Measurements from ENCODE around the gene ANO10.

The ANO10 gene

GRCh38 chr3:43413676-43414368 lies 208.0 kb downstream of the ANO10 start:
- no peak overlapping the region for H3K4me3 ChIP-seq (ENCODE audit: low read depth, low read length)
- no peak for DNase-seq (ENCODE audit: low read depth)
- no peak for TF ChIP-seq CTCF (IDR thresholded peaks at IDR 0.05; ENCODE audit: insufficient read depth, low read depth, low read length, missing control alignments)

GRCh38 chr3:43411429-43411828 lies 210.4 kb downstream of the ANO10 start:
- DNase-seq (ENCODE audit: low read depth): no peak
- no peak overlapping the region for H3K4me3 ChIP-seq (ENCODE audit: low read depth, low read length)
- no peak for TF ChIP-seq CTCF (IDR thresholded peaks at IDR 0.05; ENCODE audit: insufficient read depth, low read depth, low read length, missing control alignments)

GRCh38 chr3:43410592-43410991 lies 211.2 kb downstream of the ANO10 start:
- no peak for DNase-seq (ENCODE audit: low read depth)
- TF ChIP-seq CTCF (IDR thresholded peaks at IDR 0.05; ENCODE audit: insufficient read depth, low read depth, low read length, missing control alignments): no peak

GRCh38 chr3:43409506-43409905 lies 212.3 kb downstream of the ANO10 start:
- no peak for TF ChIP-seq CTCF (IDR thresholded peaks at IDR 0.05; ENCODE audit: insufficient read depth, low read depth, low read length, missing control alignments)
- DNase-seq (ENCODE audit: low read depth): no peak
- no peak overlapping the region for H3K4me3 ChIP-seq (ENCODE audit: low read depth, low read length)

More at GRCh38 chr3:43410592-43410991, 211.2 kb downstream of the ANO10 start:
- no peak overlapping the region for H3K4me3 ChIP-seq (ENCODE audit: low read depth, low read length)

- H3K4me3 ChIP-seq (ENCODE audit: low read depth, low read length): no peak overlapping the region
- no peak for DNase-seq (ENCODE audit: low read depth)
- TF ChIP-seq CTCF (IDR thresholded peaks at IDR 0.05; ENCODE audit: insufficient read depth, low read depth, low read length, missing control alignments): no peak
Measured at GRCh38 chr3:43406643-43407023, 215.2 kb downstream of the ANO10 start.

- H3K4me3 ChIP-seq (ENCODE audit: low read depth, low read length): no peak overlapping the region
- TF ChIP-seq CTCF (IDR thresholded peaks at IDR 0.05; ENCODE audit: insufficient read depth, low read depth, low read length, missing control alignments): no peak
- no peak for DNase-seq (ENCODE audit: low read depth)
Measured at GRCh38 chr3:43405888-43406642, 215.7 kb downstream of the ANO10 start.
